Measurements from ENCODE around the gene CLSTN2. TPM values are rescaled to one million over a fixed set of nuclear protein-coding genes. Genes with fewer than 3 reads are reported as not detected.

CLSTN2 gene
- total and polyA plus RNA-seq, 2 of the 13 experiments (the other 11 are each of a cell fraction or from before 2014, with no cell fraction given) = not detected

DNA sequence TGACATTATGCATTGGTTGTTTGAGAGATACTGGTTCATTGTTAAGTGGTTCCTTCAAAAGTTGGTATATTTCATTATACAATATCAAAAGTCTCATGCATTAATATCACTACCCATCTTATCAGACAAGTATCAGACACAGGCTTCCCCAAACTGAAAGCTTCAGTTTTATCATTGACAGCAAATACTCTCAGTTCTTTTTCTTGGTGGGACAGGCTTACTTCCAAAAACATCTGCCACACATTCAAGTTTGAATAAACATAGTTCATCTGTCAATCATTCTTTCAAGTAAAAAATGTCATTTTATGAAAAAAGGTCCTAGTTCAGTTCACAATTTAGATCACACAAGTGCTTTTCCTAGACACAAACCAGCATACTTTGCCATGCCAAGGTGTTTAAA, 462.9 kb downstream of the CLSTN2 start (continued):
- TF ChIP-seq ZMYM3 (CRISPR knock-in tag; IDR thresholded peaks at IDR 0.05) = no peak

GRCh38 chr3:140398387-140398786, 463.4 kb downstream of the CLSTN2 start:
- BruUV-seq (replicated peaks) = no TSS peak
- Histone ChIP-seq H3K36me3 (replicated peaks in 1 of 2; ENCODE audit: control insufficient read depth in 1 of 2, insufficient read depth in 2 of 2, low read length in 2 of 2) (no peaks in the 10 kb centered on the region), H3K4me3 (replicated peaks in 1 of 3; ENCODE audit: insufficient read depth in 1 of 3, low read depth in 2 of 3, low read length in 3 of 3) (no peak overlapping the region), H3K27ac (ENCODE audit: extremely low read length, insufficient read depth, low read length) (no peak overlapping the region), H4K20me1 (ENCODE audit: insufficient read depth, low read length) (no peaks in the 10 kb centered on the region), H3K27me3 (ENCODE audit: control insufficient read depth in 1 of 2, insufficient read depth in 2 of 2, low read length in 2 of 2) (peaks cover 0 to 2% of the 10 kb centered on the region in 2 experiments; a peak in 1 of 5 replicates), H3K9ac (ENCODE audit: insufficient read depth, low read depth, low read length) (no peak overlapping the region), H2AFZ (ENCODE audit: low read length) (no peak overlapping the region), H3K4me1 (ENCODE audit: insufficient read depth, low read length) (no peaks in the 10 kb centered on the region), H3K9me3 (ENCODE audit: low read length) (no peaks in the 10 kb centered on the region), H3K4me2 (ENCODE audit: low read depth, low read length) (no peak overlapping the region), H3K79me2 (ENCODE audit: insufficient read depth, low read length) (no peaks in the 10 kb centered on the region)
- FAIRE-seq (no peak), DNase-seq (ENCODE audit: low spot score) (no peak), ATAC-seq (no peak)
- TF ChIP-seq THAP11 (CRISPR knock-in tag; IDR thresholded peaks at IDR 0.05) = no peak
- TF ChIP-seq, protein P1, sequence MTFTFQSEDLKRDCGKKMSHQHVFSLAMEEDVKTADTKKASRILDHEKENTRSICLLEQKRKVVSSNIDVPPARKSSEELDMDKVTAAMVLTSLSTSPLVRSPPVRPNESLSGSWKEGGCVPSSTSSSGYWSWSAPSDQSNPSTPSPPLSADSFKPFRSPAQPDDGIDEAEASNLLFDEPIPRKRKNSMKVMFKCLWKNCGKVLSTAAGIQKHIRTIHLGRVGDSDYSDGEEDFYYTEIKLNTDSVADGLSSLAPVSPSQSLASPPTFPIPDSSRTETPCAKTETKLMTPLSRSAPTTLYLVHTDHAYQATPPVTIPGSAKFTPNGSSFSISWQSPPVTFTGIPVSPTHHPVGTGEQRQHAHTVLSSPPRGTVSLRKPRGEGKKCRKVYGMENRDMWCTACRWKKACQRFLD (CRISPR knock-in tag; IDR thresholded peaks at IDR 0.05; ENCODE audit: borderline replicate concordance) = no peak
- TF ChIP-seq ZNF549 (CRISPR knock-in tag; IDR thresholded peaks at IDR 0.05) = no peak
- no peak for TF ChIP-seq ZNF460 (CRISPR knock-in tag; IDR thresholded peaks at IDR 0.05; ENCODE audit: borderline replicate concordance)
- no peak for TF ChIP-seq ZKSCAN1 (IDR thresholded peaks at IDR 0.05; ENCODE audit: low read length)
- no peak for TF ChIP-seq ZNF225 (CRISPR knock-in tag; IDR thresholded peaks at IDR 0.05)
- TF ChIP-seq MTF1 (CRISPR knock-in tag; IDR thresholded peaks at IDR 0.05) = no peak
- no peak for TF ChIP-seq ZNF10 (CRISPR knock-in tag; IDR thresholded peaks at IDR 0.05; ENCODE audit: borderline replicate concordance, low read depth)
- no peak for TF ChIP-seq ZNF570 (CRISPR knock-in tag; IDR thresholded peaks at IDR 0.05; ENCODE audit: borderline replicate concordance)
- no peak for TF ChIP-seq ZNF367 (CRISPR knock-in tag; IDR thresholded peaks at IDR 0.05; ENCODE audit: borderline replicate concordance)
- TF ChIP-seq SKI (IDR thresholded peaks at IDR 0.05; ENCODE audit: partially characterized antibody) = no peak
- TF ChIP-seq, protein P2, sequence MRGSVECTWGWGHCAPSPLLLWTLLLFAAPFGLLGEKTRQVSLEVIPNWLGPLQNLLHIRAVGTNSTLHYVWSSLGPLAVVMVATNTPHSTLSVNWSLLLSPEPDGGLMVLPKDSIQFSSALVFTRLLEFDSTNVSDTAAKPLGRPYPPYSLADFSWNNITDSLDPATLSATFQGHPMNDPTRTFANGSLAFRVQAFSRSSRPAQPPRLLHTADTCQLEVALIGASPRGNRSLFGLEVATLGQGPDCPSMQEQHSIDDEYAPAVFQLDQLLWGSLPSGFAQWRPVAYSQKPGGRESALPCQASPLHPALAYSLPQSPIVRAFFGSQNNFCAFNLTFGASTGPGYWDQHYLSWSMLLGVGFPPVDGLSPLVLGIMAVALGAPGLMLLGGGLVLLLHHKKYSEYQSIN (CRISPR knock-in tag; IDR thresholded peaks at IDR 0.05; ENCODE audit: borderline replicate concordance) = no peak
- TF ChIP-seq KDM5A (IDR thresholded peaks at IDR 0.05; ENCODE audit: borderline replicate concordance, low read length) = no peak
- TF ChIP-seq SOX6 (IDR thresholded peaks at IDR 0.05) = no peak
- TF ChIP-seq SOX6 (CRISPR knock-in tag; IDR thresholded peaks at IDR 0.05) = no peak
- no peak for TF ChIP-seq ZBTB21 (CRISPR knock-in tag; IDR thresholded peaks at IDR 0.05)
- no peak for TF ChIP-seq TBX2 (CRISPR knock-in tag; IDR thresholded peaks at IDR 0.05; ENCODE audit: borderline replicate concordance)
- ChIA-PET POLR2A (no interaction called here), CTCF (ENCODE audit: low intra/inter-chr PET ratio, low total read pairs) (no interaction called here)
- intact Hi-C loops (cut with micrococcal nuclease; ENCODE audit: unreplicated experiment) (no loop called here), in situ Hi-C loops (cut with HindIII; ENCODE audit: extremely low pct_ligation_motif_present, low pct_unique_long_range_greater_than_20kb) (no loop called here)
- 21% methylated on average over 2 of the region's 2 CpGs for WGBS (ENCODE audit: low lambda C conversion rate)
